Endodermal cell (in vitro differentiated cells): ENCODE measurements around the gene NPAP1. TPM values are rescaled to one million over a fixed set of nuclear protein-coding genes. Genes with fewer than 3 reads are reported as not detected.
"Not testable (repeated sequence)": the region's sequence is repeated elsewhere in the genome, so short reads cannot be mapped to it uniquely, and the experiment has no call there.

ENCODE experiments used
- DNase-seq: peaks from one replicate; pipeline ENCODE4 v3.0.0-alpha.2; 2017
- H3K27ac ChIP-seq: 2 replicates; pipeline ENCODE4 v1.5.1; 2013; ENCODE audit warnings: mild to moderate bottlenecking, low read depth, low read length, moderate library complexity
- H3K27me3 ChIP-seq: 2 replicates; pipeline ENCODE4 v1.6.1; 2013; ENCODE audit warnings: mild to moderate bottlenecking, low read length, moderate library complexity; ENCODE audit not compliant: insufficient read depth, control insufficient read depth, poor library complexity, severe bottlenecking
- H3K36me3 ChIP-seq: 2 replicates; pipeline ENCODE4 v1.7.0; 2013; ENCODE audit warnings: mild to moderate bottlenecking, low read length, moderate library complexity; ENCODE audit not compliant: control insufficient read depth, insufficient read depth
- H3K4me1 ChIP-seq: one replicate; pipeline ENCODE4 v1.7.0; 2013; ENCODE audit warnings: low read length; ENCODE audit not compliant: control insufficient read depth, insufficient read depth
- H3K4me3 ChIP-seq: 2 replicates; pipeline ENCODE4 v1.5.1; 2013; ENCODE audit warnings: mild to moderate bottlenecking, low read length, moderate library complexity
- H3K9ac ChIP-seq: 2 replicates; pipeline ENCODE4 v1.6.1; 2013; ENCODE audit warnings: mild to moderate bottlenecking, low read length, moderate library complexity; ENCODE audit not compliant: poor library complexity, severe bottlenecking; ENCODE audit errors: extremely low read depth
- H3K9me3 ChIP-seq: 2 replicates; pipeline ENCODE4 v1.6.1; 2013; ENCODE audit warnings: mild to moderate bottlenecking, low read length, moderate library complexity; ENCODE audit not compliant: control insufficient read depth
- H3K27ac Mint-ChIP-seq: 2 replicates; pipeline ENCODE4 v1.8.0; 2020; ENCODE audit warnings: mixed read lengths
- H3K27me3 Mint-ChIP-seq: 2 replicates; pipeline ENCODE4 v1.8.0; 2021; ENCODE audit warnings: mild to moderate bottlenecking, mixed read lengths; ENCODE audit not compliant: insufficient read depth
- H3K36me3 Mint-ChIP-seq: 2 replicates; pipeline ENCODE4 v1.8.0; 2020; ENCODE audit warnings: low read depth, mixed read lengths
- H3K4me1 Mint-ChIP-seq: 2 replicates; pipeline ENCODE4 v1.8.0; 2020; ENCODE audit warnings: mixed read lengths
- H3K4me3 Mint-ChIP-seq: 2 replicates; pipeline ENCODE4 v1.8.0; 2020; ENCODE audit warnings: mild to moderate bottlenecking, moderate library complexity, mixed read lengths
- H3K9me3 Mint-ChIP-seq: 2 replicates; pipeline ENCODE4 v1.8.0; 2020; ENCODE audit warnings: mild to moderate bottlenecking, mixed read lengths
- CTCF ChIP-seq: fragments of 200-600 bp; sonication (generic); conservative IDR thresholded peaks from 2 replicates; pipeline ENCODE4 v1.5.0; 2021; ENCODE audit warnings: antibody characterized with exemption, mild to moderate bottlenecking
- WGBS, 2 experiments: methylation state at CpG; one replicate each; pipeline versions ENCODE4 v1.1.5 to v1.1.7; 2013; ENCODE audit warnings: missing lambda C conversion rate in 2 of 2, mixed read lengths in 1 of 2; ENCODE audit not compliant: insufficient coverage in 1 of 2, insufficient read length in 1 of 2; 5-methylcytosine and 5-hydroxymethylcytosine counted together
- total RNA-seq, 2 donors: library from RNA; stranded (reverse); fragmentation: NEBNext Ultra II Directional in 1 of 2; extraction: Animal tissue kit (Norgen Biotek cat#: 25700) in 1 of 2; gene quantifications; 2 replicates in 1 of 2; 3 replicates in 1 of 2; pipeline ENCODE4 v1.2.1, GENCODE V29; 2021

Gene NPAP1
- total RNA-seq, 2 donors from 2014 or later = 0.18 to 0.29 TPM

- Histone ChIP-seq H3K4me3 (no peak overlapping the region), H3K36me3 (no peaks in the 10 kb centered on the region), H3K9ac (no peak overlapping the region), H3K27me3 (no peaks in the 10 kb centered on the region), H3K9me3 (peaks cover 14% of the 10 kb centered on the region), H3K27ac (no peak overlapping the region), H3K4me1 (no peaks in the 10 kb centered on the region)
- Mint-ChIP-seq H3K27me3 (no peaks in the 10 kb centered on the region), H3K36me3 (peaks cover 18% of the 10 kb centered on the region), H3K4me1 (peaks cover 9% of the 10 kb centered on the region), H3K27ac (peak overlapping the region; percentile 69), H3K9me3 (peaks cover 57% of the 10 kb centered on the region), H3K4me3 (no peak overlapping the region)
- DNase-seq = no peak
- TF ChIP-seq CTCF = no peak
- 46 to 83% methylated on average over 2 to 3 of the region's 3 CpGs for WGBS, 2 experiments
Measured at GRCh38 chr15:24682002-24682401, 6.4 kb downstream of the NPAP1 start.

DNA sequence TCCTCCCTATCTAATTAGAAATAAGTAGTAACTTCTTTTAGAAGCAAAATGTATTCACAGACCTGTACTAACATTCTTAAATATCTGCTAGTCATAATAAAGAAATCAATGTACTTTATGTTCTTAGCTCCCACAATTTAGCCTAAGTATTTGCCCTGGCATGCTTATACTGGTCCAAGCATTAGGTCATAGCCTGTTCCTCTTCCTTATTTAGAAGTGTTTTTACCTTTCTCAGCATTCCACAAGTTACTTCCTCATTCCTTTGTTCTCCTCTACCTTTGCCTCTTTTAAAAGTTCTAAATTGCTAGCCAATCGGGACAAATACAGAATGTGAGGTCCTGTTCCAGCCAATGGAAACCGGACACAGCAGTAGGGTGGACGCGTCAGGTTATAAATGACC lies 7.3 kb downstream of the NPAP1 start:
- WGBS, 2 experiments = 71 to 88% methylated on average over 1 to 4 of the region's 4 CpGs
- H3K9me3 Mint-ChIP-seq = peaks cover 48% of the 10 kb centered on the region
- not testable (repeated sequence) for H3K4me1 Mint-ChIP-seq, H3K9ac ChIP-seq, H3K4me3 ChIP-seq, H3K36me3 ChIP-seq, H3K27me3 ChIP-seq, H3K27ac ChIP-seq, H3K4me1 ChIP-seq, H3K27me3 Mint-ChIP-seq, DNase-seq, H3K4me3 Mint-ChIP-seq
- peak overlapping the region; percentile 75 for H3K27ac Mint-ChIP-seq
- peaks cover 17% of the 10 kb centered on the region for H3K36me3 Mint-ChIP-seq
- peaks cover 14% of the 10 kb centered on the region for H3K9me3 ChIP-seq

DNA sequence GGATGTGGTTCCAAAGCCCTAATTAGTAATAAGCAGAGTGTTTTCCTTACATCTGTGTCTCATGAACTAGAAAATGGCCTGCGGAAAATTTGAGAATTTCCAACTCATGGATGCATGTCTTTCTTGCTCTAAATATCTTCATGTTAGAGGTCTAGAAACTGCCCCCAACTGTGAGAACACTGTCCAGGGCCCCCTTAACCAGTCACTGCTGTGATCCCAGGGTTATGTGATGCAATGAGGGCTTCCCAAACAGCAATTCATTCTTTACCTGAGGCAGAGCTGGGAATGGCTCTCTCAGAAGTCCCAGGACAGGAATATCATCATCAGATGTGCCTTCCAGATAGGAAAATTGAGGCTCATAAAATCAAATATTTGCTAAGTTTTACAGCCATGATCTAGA lies 8.2 kb downstream of the NPAP1 start:
- no peak overlapping the region for H3K27ac Mint-ChIP-seq
- Histone ChIP-seq H3K27me3 (no peaks in the 10 kb centered on the region), H3K36me3 (peaks cover 6% of the 10 kb centered on the region), H3K4me1 (no peaks in the 10 kb centered on the region), H3K9me3 (peaks cover 8% of the 10 kb centered on the region), H3K4me3 (no peak overlapping the region), H3K9ac (no peak overlapping the region), H3K27ac (no peak overlapping the region)
- no peak for TF ChIP-seq CTCF
- peaks cover 40% of the 10 kb centered on the region for H3K9me3 Mint-ChIP-seq
- DNase-seq = peak; percentile 80
- peaks cover 17% of the 10 kb centered on the region for H3K36me3 Mint-ChIP-seq
- WGBS, 2 experiments = 83 to 85% methylated on average over 1 of the region's 1 CpG
- H3K27me3 Mint-ChIP-seq = no peaks in the 10 kb centered on the region
- H3K4me1 Mint-ChIP-seq = peaks cover 9% of the 10 kb centered on the region
- no peak overlapping the region for H3K4me3 Mint-ChIP-seq

DNA sequence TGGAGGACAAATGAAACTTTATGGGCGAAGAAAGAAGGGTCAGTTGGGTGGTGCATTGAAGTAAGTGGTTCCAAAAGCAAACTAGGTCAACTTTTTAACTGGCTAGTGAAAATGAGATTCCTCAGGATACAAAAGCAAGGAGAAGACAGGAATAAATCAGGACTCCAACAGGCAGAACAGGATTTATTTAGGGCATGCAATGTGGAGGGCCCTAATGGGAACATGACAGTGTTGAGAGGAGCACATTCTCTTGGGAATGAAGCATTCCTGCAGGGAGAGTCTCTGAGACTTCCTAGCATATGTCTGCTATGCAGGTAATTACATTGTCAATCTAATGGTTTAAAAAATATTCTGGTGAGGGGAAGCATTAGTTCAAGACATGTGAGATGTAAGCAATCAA lies 8.7 kb downstream of the NPAP1 start:
- Histone ChIP-seq H3K4me3 (peak overlapping the region; percentile 27), H3K27ac (no peak overlapping the region), H3K9me3 (peaks cover 5% of the 10 kb centered on the region), H3K4me1 (no peaks in the 10 kb centered on the region), H3K36me3 (peaks cover 9% of the 10 kb centered on the region), H3K27me3 (no peaks in the 10 kb centered on the region), H3K9ac (no peak overlapping the region)
- peak; percentile 56 for DNase-seq
- peaks cover 36% of the 10 kb centered on the region for H3K9me3 Mint-ChIP-seq
- TF ChIP-seq CTCF = no peak
- no peaks in the 10 kb centered on the region for H3K27me3 Mint-ChIP-seq
- H3K4me1 Mint-ChIP-seq = peaks cover 9% of the 10 kb centered on the region
- 69 to 75% methylated on average over 1 of the region's 1 CpG for WGBS, 2 experiments
- peaks cover 17% of the 10 kb centered on the region for H3K36me3 Mint-ChIP-seq
- peak overlapping the region; percentile 5 for H3K4me3 Mint-ChIP-seq
- peak overlapping the region; percentile 68 for H3K27ac Mint-ChIP-seq
